HG03571 (cell line): ENCODE measurements around the gene ZNF486.
"Not testable (repeated sequence)": the region's sequence is repeated elsewhere in the genome, so short reads cannot be mapped to it uniquely, and the experiment has no call there.

ENCODE experiments used
- ATAC-seq: cut with Tn5 transposase; IDR thresholded peaks from one replicate; pipeline ENCODE4 v1.9.1; 2021; ENCODE audit not compliant: unreplicated experiment

The ZNF486 gene

DNA sequence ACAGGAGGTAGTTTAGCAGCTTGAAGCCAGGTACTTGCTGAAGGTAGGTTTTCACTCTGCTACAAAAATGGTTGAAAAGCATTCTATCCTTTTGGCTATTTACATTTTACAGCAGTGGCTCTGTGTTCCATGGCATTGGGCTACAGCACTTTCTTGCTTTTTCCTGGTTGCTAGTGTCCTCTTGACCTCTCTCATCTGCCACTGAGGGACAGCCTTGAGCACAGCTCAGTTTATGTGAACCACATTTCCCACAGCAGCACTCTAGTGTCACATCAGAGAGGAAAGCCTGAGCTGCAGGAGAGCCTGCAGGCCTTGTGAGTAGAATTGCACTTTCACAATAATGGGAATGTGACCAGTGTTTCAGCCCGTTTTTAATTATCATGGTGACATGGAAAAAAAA lies 54.6 kb downstream of the ZNF486 start:
- ATAC-seq: not testable (repeated sequence)

DNA sequence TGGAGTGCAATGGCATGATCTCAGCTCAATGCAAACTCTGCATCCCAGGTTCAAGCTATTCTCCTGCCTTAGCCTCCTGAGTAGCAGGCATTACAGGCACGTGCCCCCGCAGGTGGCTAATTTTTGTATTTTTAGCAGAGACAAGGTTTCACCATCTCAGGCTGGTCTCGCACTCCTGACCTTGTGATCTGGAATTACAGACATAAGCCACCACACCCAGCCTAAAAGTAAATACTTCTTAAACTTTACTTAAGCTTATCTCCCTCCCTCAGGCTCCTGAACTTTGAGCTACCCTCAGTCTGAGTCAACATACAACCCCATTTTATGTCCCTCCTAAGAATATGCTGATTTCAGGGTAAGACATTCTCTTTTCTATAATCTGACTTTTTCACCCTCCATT lies 66.1 kb downstream of the ZNF486 start:
- no peak for ATAC-seq

DNA sequence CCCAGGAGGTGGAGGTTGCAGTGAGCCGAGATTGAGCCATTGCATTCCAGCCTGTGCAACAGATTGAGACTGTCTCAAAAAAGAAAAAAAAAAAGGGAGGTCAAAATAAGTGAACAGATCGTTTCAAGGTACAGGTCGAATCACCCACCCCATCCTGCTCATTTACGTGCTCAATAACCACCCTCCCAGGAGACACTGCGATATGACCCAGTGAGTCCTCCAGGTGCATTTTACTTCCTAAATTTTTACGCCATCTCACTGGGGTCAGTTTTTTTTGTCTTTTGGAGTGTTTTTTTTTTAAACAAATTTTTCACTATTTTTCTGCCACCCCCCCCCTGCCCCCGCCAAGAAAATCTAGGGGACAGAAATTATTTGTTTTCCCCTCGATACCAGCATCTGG lies 68.1 kb downstream of the ZNF486 start:
- no peak for ATAC-seq

DNA sequence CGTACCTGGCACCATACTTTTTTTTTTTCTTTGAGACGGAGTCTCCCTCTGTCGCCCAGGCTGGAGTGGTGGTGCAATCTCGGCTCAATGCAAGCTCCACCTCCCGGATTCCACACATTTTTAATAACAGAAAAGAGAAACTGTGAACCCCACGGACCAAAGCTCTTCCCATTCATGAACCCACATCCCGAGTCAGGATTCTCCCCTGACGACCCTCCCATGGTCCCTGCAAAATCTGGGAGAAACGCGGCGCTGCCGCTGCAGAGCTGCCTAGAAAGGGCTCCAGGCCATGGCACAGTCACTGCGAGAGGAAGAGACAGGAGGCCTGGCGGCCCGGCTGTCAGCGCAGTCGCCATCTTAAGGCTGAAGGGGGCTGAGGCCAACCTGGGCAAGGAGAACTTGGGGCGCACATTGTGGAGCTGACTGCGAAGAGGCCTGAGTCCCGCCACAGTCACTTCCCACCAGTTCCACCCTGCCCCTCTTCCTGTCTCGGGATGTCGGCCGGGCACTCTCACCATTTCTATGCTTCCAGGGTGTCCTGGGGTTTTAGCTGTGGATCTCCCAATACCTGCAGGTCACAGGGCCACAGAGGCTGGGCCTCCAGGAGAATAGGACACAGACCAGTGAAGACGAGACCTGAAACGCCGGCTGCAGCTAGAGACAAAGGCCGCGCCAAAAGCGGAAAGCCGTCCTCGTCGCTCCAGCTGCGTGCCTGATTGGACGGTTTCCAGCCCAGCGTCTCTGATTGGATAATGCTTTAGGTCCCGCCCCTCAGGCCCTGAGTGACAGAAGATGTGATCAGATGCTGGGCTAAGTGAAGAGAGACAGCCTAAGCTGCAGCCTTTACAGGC lies 71.0 kb downstream of the ZNF486 start:
- ATAC-seq: no peak

DNA sequence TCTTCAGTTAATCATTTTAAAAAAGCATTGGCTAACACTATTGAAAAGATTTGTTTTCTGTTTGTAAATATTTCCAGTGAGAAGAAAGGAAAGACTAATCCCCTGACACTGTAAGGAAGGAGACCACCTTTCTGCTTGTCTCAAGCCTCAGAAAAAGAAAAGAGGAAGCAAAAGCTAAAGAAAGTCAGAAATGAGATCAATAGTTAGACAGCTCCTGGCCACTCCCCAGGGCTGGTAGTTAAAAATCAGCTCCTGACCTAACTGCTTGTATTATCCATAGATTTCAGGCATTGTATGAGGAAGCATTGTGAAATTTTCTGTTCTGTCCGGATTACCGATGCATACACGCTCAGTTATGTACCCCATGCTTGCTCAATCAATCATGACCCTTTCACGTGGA lies 76.6 kb downstream of the ZNF486 start:
- ATAC-seq: no peak

DNA sequence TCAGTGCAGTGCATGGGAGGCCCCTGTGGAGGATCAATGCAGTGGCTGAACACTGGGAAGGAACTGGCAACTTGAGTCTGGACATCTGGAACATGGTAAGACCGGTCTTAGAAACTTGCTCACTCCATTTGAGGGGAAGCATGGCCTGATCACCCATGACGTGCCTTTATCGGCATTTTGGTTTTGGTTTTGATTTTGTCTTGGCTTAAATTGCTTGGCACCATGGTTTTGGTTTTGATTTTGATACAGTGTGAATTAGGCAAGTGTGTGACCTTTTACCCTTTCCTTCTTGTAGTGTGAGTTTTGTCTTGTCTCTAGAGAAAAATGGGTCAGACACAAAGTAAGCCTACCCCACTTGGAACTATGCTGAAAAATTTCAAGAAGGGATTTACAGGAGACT lies 77.3 kb downstream of the ZNF486 start:
- ATAC-seq: no peak

DNA sequence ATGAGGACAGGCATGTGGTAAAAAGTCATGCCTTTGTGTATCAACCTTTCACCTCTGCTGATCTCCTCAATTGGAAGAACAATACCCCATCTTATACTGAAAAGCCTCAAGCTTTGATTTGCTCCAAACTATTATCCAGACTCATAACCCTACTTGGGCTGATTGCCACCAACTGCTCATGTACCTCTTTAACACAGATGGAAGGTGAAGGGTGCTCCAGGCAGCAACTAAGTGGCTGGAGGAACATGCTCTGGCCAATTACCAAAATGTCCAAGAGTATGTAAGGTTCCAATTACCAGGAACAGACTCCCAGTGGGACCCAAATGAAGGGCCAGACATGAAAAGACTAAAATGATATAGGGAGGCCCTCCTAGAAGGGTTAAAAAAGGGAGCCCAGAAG lies 78.3 kb downstream of the ZNF486 start:
- ATAC-seq: no peak

DNA sequence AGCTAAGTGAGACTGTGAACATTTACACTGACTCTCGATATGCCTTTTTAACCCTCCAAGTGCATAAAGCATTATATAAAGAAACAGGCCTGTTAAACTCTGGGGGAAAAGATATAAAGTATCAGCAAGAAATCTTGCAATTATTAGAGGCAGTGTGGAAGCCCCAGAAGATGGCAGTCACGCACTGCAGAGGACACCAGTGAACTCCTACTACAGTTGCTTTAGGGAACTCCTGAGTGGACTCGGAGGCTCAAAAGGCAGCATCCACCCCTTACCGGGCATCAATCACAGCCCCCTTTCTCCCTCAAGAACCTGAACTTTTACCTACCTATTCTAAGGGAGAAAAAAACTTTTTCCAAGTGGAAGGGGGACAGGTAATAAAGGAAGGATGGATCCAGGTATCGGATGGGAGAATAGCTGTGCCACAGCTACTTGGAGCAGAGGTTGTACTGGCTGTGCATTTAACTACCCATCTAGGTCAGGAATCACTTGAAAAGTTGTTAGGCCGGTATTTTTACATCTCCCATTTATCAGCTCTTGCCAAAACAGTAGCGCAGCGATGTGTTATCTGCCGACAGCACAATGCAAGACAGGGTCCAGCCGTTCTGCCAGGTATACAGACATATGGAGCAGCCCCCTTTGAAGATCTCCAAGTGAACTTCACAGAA lies 80.1 kb downstream of the ZNF486 start:
- ATAC-seq: no peak

DNA sequence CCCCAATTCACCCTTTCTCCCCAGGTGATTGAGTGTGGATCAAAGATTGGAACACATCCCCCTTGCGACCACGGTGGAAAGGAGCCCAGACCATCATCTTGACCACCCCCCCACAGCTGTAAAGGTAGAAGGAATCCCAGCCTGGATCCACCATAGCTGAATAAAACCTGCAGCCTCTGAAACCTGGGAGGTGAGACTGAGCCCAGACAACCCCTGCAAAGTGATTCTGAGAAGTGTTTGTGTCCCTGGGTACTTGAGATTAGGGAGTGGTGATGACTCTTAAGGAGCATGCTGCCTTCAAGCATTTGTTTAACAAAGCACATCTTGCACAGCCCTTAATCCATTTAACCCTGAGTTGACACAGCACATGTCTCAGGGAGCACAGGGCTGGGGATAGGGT lies 81.2 kb downstream of the ZNF486 start:
- not testable (repeated sequence) for ATAC-seq
